ENCODE data around the gene LDB2. TPM values are rescaled to one million over a fixed set of nuclear protein-coding genes. Genes with fewer than 3 reads are reported as not detected.
A peak's percentile ranks its signal among the peaks of the same experiment; 100 is the strongest.

Gene LDB2
- total RNA-seq, 1 donor, result 18.8 TPM

DNA sequence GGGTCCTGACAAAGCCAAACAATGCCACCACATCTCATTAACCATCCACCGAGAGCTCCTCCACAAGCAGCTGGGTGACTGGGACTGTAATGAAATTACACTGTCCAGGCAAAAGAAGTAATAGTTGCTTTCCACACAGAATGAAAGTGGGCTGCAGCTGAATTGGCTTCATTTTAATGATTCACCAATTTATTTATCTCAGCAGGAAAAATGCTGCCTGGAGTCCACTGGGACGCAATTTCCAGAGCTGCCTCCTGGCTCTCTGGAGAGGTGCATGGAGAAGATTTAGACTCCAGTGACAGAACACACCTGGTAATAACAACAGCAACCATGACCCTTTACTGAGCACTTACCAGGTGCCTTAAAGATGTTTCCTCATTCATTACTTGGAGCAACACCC is 226.7 kb downstream of the LDB2 start:
- H3K27me3 ChIP-seq (ENCODE audit: insufficient read depth, low read length), result no peaks in the 10 kb centered on the region
- H3K27ac ChIP-seq (ENCODE audit: low read depth, low read length), result no peak overlapping the region
- DNase-seq (ENCODE audit: insufficient read length, low spot score, missing footprints), result no peak
- H3K4me2 ChIP-seq (ENCODE audit: insufficient read depth, low read length), result no peak overlapping the region
- no peaks in the 10 kb centered on the region for H3K9me3 ChIP-seq (ENCODE audit: low read depth, low read length)
- TF ChIP-seq, protein P1, sequence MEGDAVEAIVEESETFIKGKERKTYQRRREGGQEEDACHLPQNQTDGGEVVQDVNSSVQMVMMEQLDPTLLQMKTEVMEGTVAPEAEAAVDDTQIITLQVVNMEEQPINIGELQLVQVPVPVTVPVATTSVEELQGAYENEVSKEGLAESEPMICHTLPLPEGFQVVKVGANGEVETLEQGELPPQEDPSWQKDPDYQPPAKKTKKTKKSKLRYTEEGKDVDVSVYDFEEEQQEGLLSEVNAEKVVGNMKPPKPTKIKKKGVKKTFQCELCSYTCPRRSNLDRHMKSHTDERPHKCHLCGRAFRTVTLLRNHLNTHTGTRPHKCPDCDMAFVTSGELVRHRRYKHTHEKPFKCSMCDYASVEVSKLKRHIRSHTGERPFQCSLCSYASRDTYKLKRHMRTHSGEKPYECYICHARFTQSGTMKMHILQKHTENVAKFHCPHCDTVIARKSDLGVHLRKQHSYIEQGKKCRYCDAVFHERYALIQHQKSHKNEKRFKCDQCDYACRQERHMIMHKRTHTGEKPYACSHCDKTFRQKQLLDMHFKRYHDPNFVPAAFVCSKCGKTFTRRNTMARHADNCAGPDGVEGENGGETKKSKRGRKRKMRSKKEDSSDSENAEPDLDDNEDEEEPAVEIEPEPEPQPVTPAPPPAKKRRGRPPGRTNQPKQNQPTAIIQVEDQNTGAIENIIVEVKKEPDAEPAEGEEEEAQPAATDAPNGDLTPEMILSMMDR (IDR thresholded peaks at IDR 0.05; ENCODE audit: extremely low read depth, low read depth, low read length), result no peak
- H3K4me3 ChIP-seq (ENCODE audit: insufficient read depth, low read length), result no peak overlapping the region
- no peak overlapping the region for H2AFZ ChIP-seq (ENCODE audit: low read length)
- no peaks in the 10 kb centered on the region for H3K36me3 ChIP-seq (ENCODE audit: insufficient read depth, low read length)
- H4K20me1 ChIP-seq (ENCODE audit: insufficient read depth, low read length), result no peaks in the 10 kb centered on the region
- H3K79me2 ChIP-seq (ENCODE audit: insufficient read depth, low read length), result no peaks in the 10 kb centered on the region
- H3K4me1 ChIP-seq (ENCODE audit: insufficient read depth, low read length), result peaks cover 22% of the 10 kb centered on the region

DNA sequence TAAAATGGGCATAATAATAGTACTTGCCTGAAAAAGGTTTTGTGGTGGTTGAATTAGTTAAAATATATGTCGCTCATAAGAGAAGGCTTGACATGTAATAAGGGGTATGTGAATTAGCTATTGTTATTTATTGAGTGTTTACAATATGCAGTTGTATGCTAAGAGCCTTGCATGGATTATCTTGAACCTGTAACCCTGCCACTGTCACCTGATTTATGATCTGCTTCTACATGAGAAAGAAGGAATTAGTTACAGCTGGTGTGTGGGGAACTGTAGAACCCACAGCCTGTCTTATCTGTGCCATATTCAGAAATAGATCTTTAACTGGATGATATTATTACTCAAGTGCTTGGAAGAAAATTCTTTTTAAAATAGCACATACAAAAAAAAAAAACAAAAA is 227.7 kb downstream of the LDB2 start:
- no peaks in the 10 kb centered on the region for H3K27me3 ChIP-seq (ENCODE audit: insufficient read depth, low read length)
- H3K36me3 ChIP-seq (ENCODE audit: insufficient read depth, low read length), result no peaks in the 10 kb centered on the region
- TF ChIP-seq, protein P1 (IDR thresholded peaks at IDR 0.05; ENCODE audit: extremely low read depth, low read depth, low read length), result no peak
- H3K9me3 ChIP-seq (ENCODE audit: low read depth, low read length), result no peaks in the 10 kb centered on the region
- no peak overlapping the region for H2AFZ ChIP-seq (ENCODE audit: low read length)
- no peak overlapping the region for H3K27ac ChIP-seq (ENCODE audit: low read depth, low read length)
- H3K4me2 ChIP-seq (ENCODE audit: insufficient read depth, low read length), result no peak overlapping the region
- H3K4me1 ChIP-seq (ENCODE audit: insufficient read depth, low read length), result peaks cover 22% of the 10 kb centered on the region
- no peaks in the 10 kb centered on the region for H4K20me1 ChIP-seq (ENCODE audit: insufficient read depth, low read length)
- no peak overlapping the region for H3K4me3 ChIP-seq (ENCODE audit: insufficient read depth, low read length)
- DNase-seq (ENCODE audit: insufficient read length, low spot score, missing footprints), result no peak
- no peaks in the 10 kb centered on the region for H3K79me2 ChIP-seq (ENCODE audit: insufficient read depth, low read length)

DNA sequence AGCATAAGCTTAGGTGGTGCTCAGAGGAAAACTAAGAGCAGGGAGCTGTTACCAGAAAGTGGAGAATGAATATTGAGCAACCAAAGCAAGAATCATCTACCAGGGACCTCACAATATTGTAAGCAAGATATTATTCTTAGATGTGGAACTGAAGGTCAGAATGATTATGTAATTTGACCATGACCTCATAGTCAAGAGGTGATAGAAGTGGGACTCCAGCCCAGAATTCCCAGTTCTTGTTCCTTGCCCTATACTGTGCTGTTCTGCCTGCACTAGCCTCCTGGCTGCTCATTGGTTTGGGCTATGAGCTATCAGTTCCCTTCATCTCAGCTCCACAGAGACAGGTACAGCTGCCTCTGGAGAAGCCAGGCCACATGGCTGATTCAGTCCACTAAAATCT is 229.4 kb downstream of the LDB2 start:
- Histone ChIP-seq H3K4me2 (ENCODE audit: insufficient read depth, low read length) (no peak overlapping the region), H4K20me1 (ENCODE audit: insufficient read depth, low read length) (no peaks in the 10 kb centered on the region), H3K36me3 (ENCODE audit: insufficient read depth, low read length) (no peaks in the 10 kb centered on the region), H3K4me1 (ENCODE audit: insufficient read depth, low read length) (peaks cover 27% of the 10 kb centered on the region), H3K9me3 (ENCODE audit: low read depth, low read length) (no peaks in the 10 kb centered on the region), H3K4me3 (ENCODE audit: insufficient read depth, low read length) (no peak overlapping the region), H3K27me3 (ENCODE audit: insufficient read depth, low read length) (no peaks in the 10 kb centered on the region), H2AFZ (ENCODE audit: low read length) (no peak overlapping the region), H3K27ac (ENCODE audit: low read depth, low read length) (no peak overlapping the region), H3K79me2 (ENCODE audit: insufficient read depth, low read length) (no peaks in the 10 kb centered on the region)
- DNase-seq (ENCODE audit: insufficient read length, low spot score, missing footprints), result no peak
- TF ChIP-seq, protein P1 (IDR thresholded peaks at IDR 0.05; ENCODE audit: extremely low read depth, low read depth, low read length), result no peak

DNA sequence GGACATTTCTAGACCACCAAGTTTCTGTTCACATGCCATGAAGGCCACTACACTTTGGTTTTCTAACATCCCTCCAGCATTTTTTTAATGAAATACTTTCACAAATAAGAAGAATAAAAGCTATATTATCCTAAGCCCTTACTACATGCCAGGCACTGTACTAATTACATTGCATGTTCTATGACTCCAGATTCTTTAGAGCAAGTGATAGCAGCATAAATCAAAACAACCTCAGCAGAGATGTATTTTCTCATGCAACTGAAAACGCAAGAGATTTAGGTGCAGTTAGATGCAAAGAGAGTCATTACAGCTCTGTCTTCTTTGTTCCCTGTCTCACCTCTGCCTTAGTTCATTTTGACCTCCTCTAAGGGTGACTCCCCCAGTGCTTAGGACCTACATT is 230.0 kb downstream of the LDB2 start:
- TF ChIP-seq, protein P1 (IDR thresholded peaks at IDR 0.05; ENCODE audit: extremely low read depth, low read depth, low read length), result no peak
- Histone ChIP-seq H3K4me2 (ENCODE audit: insufficient read depth, low read length) (no peak overlapping the region), H3K4me1 (ENCODE audit: insufficient read depth, low read length) (peaks cover 31% of the 10 kb centered on the region), H3K9me3 (ENCODE audit: low read depth, low read length) (no peaks in the 10 kb centered on the region), H2AFZ (ENCODE audit: low read length) (no peak overlapping the region), H3K27ac (ENCODE audit: low read depth, low read length) (peak overlapping the region; percentile 44), H3K79me2 (ENCODE audit: insufficient read depth, low read length) (no peaks in the 10 kb centered on the region), H3K36me3 (ENCODE audit: insufficient read depth, low read length) (no peaks in the 10 kb centered on the region), H3K27me3 (ENCODE audit: insufficient read depth, low read length) (no peaks in the 10 kb centered on the region), H3K4me3 (ENCODE audit: insufficient read depth, low read length) (no peak overlapping the region), H4K20me1 (ENCODE audit: insufficient read depth, low read length) (no peaks in the 10 kb centered on the region)
- DNase-seq (ENCODE audit: insufficient read length, low spot score, missing footprints), result no peak

All from osteoblast (primary cell).